Testis (tissue), 3 donors: ENCODE data around the gene ATRN. TPM values are rescaled to one million over a fixed set of nuclear protein-coding genes. Genes with fewer than 3 reads are reported as not detected.

Source experiments
- DNase-seq: peaks from one replicate; pipeline ENCODE4 v3.0.0-alpha.2; 2019
- H3K27ac ChIP-seq, 2 donors: fragments of 200-600 bp; sonication (generic); one replicate each; pipeline ENCODE4 v1.5.1; 2019
- H3K27me3 ChIP-seq: fragments of 200-600 bp; sonication (generic); one replicate; pipeline ENCODE4 v1.5.1; 2019
- H3K36me3 ChIP-seq: fragments of 200-600 bp; sonication (generic); one replicate; pipeline ENCODE4 v1.5.1; 2017; ENCODE audit warnings: low read depth; ENCODE audit errors: missing control alignments
- H3K4me1 ChIP-seq: fragments of 200-600 bp; sonication (generic); one replicate; pipeline ENCODE4 v1.5.1; 2019
- H3K4me3 ChIP-seq, 2 donors: fragments of 200-600 bp; sonication (generic); one replicate each; pipeline ENCODE4 v1.5.1; 2017 to 2019
- H3K9me3 ChIP-seq: fragments of 200-600 bp; sonication (generic); one replicate; pipeline ENCODE4 v1.5.1; 2017
- CTCF ChIP-seq, 3 experiments: fragments of 450-650 bp in 2 of 3; fragments of 200-600 bp in 1 of 3; sonication (generic) in 1 of 3; IDR thresholded peaks; one replicate each; pipeline ENCODE4 v1.5.1; 2016 to 2019; ENCODE audit warnings: antibody characterized with exemption in 3 of 3, mild to moderate bottlenecking in 2 of 3, moderate library complexity in 1 of 3
- POLR2A ChIP-seq: fragments of 450-650 bp; IDR thresholded peaks from one replicate; pipeline ENCODE4 v1.6.1; 2017; ENCODE audit warnings: antibody characterized with exemption, mild to moderate bottlenecking, moderate library complexity
- WGBS, 2 donors: methylation state at CpG; one replicate each; pipeline ENCODE4 v1.1.5; 2018; 5-methylcytosine and 5-hydroxymethylcytosine counted together
- intact Hi-C: fragments of 100-400 bp; cut with DNase I; formaldehyde crosslinking; loops from one replicate; pipeline ENCODE4 v1.15.1; 2023; ENCODE audit warnings: low total_unique reads
- polyA plus RNA-seq: library from polyadenylated mRNA; stranded (reverse); fragments of 350-450 nt; fragmentation: Illumina TruSeq; extraction: RNeasy Lipid Tissue Mini Kit (QIAGEN cat#74804); gene quantifications from one replicate; pipeline ENCODE4 v1.2.3, GENCODE V29; 2014; ENCODE audit warnings: low read depth, low replicate concordance; ENCODE audit not compliant: insufficient read depth
- total RNA-seq, 2 donors: library from RNA; depleted of rRNA; stranded (reverse); fragments of >200 nt; gene quantifications; one replicate each; pipeline ENCODE4 v1.2.3, GENCODE V29; 2016

Gene ATRN
- total and polyA plus RNA-seq, 3 donors from 2014 or later: 39.4 to 43.8 (median 42.7) TPM

GRCh38 chr20:3652676-3653596, 182.1 kb downstream of the ATRN start:
- H3K4me1 ChIP-seq: peaks cover 5% of the 10 kb centered on the region
- TF ChIP-seq POLR2A (no peak), CTCF (IDR thresholded peaks at IDR 0.05) (no peak)
- H3K36me3 ChIP-seq: no peaks in the 10 kb centered on the region
- no peak overlapping the region for H3K4me3 ChIP-seq
- no peaks in the 10 kb centered on the region for H3K27me3 ChIP-seq
- H3K9me3 ChIP-seq: no peaks in the 10 kb centered on the region
- H3K27ac ChIP-seq: no peak overlapping the region
- 79 to 82% methylated on average over 7 to 10 of the region's 10 CpGs for WGBS, 2 donors
- no peak for DNase-seq
- intact Hi-C loops: no loop called here

GRCh38 chr20:3653921-3654320, 183.1 kb downstream of the ATRN start:
- no peak for DNase-seq
- TF ChIP-seq CTCF (IDR thresholded peaks at IDR 0.05) (no peak), POLR2A (no peak)
- Histone ChIP-seq H3K36me3 (no peaks in the 10 kb centered on the region), H3K27me3 (no peaks in the 10 kb centered on the region), H3K4me1 (peaks cover 3% of the 10 kb centered on the region), H3K4me3 (no peak overlapping the region), H3K9me3 (no peaks in the 10 kb centered on the region), H3K27ac (no peak overlapping the region)
- intact Hi-C loops: no loop called here
- WGBS, 2 donors: 65 to 71% methylated on average over 2 of the region's 2 CpGs

- Histone ChIP-seq H3K36me3 (no peaks in the 10 kb centered on the region), H3K27me3 (no peaks in the 10 kb centered on the region), H3K27ac (no peak overlapping the region), H3K4me3 (no peak overlapping the region), H3K4me1 (no peaks in the 10 kb centered on the region), H3K9me3 (no peaks in the 10 kb centered on the region)
- DNase-seq: no peak
- intact Hi-C loops: no loop called here
- TF ChIP-seq POLR2A (no peak), CTCF (IDR thresholded peaks at IDR 0.05) (no peak)
- 89 to 91% methylated on average over 16 to 17 of the region's 17 CpGs for WGBS, 2 donors
Measured at GRCh38 chr20:3654326-3655130, 183.7 kb downstream of the ATRN start.

GRCh38 chr20:3655131-3655405, 184.2 kb downstream of the ATRN start:
- WGBS, 2 donors: 71 to 91% methylated on average over 4 of the region's 4 CpGs
- Histone ChIP-seq H3K9me3 (no peaks in the 10 kb centered on the region), H3K27me3 (no peaks in the 10 kb centered on the region), H3K36me3 (no peaks in the 10 kb centered on the region), H3K4me1 (no peaks in the 10 kb centered on the region), H3K27ac (no peak overlapping the region), H3K4me3 (no peak overlapping the region)
- TF ChIP-seq CTCF (IDR thresholded peaks at IDR 0.05): no peak
- no peak for TF ChIP-seq POLR2A
- DNase-seq: no peak
- intact Hi-C loops: no loop called here
